HG02571 (cell line): ENCODE results near the gene VAV3.
A peak's percentile ranks its signal among the peaks of the same experiment; 100 is the strongest.

Experiments used
- ATAC-seq: cut with Tn5 transposase; IDR thresholded peaks from one replicate; pipeline ENCODE4 v1.9.1; 2021; ENCODE audit warnings: mild to moderate bottlenecking, moderate library complexity; ENCODE audit not compliant: unreplicated experiment

Gene VAV3

GRCh38 chr1:107975851-107976250 is 10.9 kb upstream of the VAV3 start:
- ATAC-seq: no peak

- no peak for ATAC-seq
Measured at GRCh38 chr1:107974090-107974489, 9.1 kb upstream of the VAV3 start.

- ATAC-seq: no peak
Measured at GRCh38 chr1:107972391-107973180, 7.6 kb upstream of the VAV3 start.

GRCh38 chr1:107966550-107966949 is 1.6 kb upstream of the VAV3 start:
- ATAC-seq: no peak

- ATAC-seq: no peak
Measured at GRCh38 chr1:107964336-107965109, 457 bp downstream of the VAV3 start.

GRCh38 chr1:107963601-107964335 is 1.2 kb downstream of the VAV3 start:
- ATAC-seq: peak; percentile 85

- no peak for ATAC-seq
Measured at GRCh38 chr1:107963008-107963407, 2.0 kb downstream of the VAV3 start.

- ATAC-seq: no peak
Measured at GRCh38 chr1:107954719-107955415, 10.1 kb downstream of the VAV3 start.

- ATAC-seq: no peak
Measured at GRCh38 chr1:107954126-107954525, 10.9 kb downstream of the VAV3 start.

GRCh38 chr1:107953556-107953955 is 11.4 kb downstream of the VAV3 start:
- ATAC-seq: no peak

- ATAC-seq: no peak
Measured at GRCh38 chr1:107952989-107953388, 12.0 kb downstream of the VAV3 start.

GRCh38 chr1:107950464-107950863 is 14.5 kb downstream of the VAV3 start:
- no peak for ATAC-seq

GRCh38 chr1:107949467-107950253 is 15.3 kb downstream of the VAV3 start:
- ATAC-seq: peak; percentile 69

GRCh38 chr1:107946794-107947193 is 18.2 kb downstream of the VAV3 start:
- no peak for ATAC-seq

GRCh38 chr1:107943694-107944093 is 21.3 kb downstream of the VAV3 start:
- no peak for ATAC-seq

GRCh38 chr1:107942814-107943213 is 22.2 kb downstream of the VAV3 start:
- ATAC-seq: no peak

GRCh38 chr1:107941531-107941930 is 23.4 kb downstream of the VAV3 start:
- no peak for ATAC-seq

GRCh38 chr1:107941123-107941522 is 23.9 kb downstream of the VAV3 start:
- ATAC-seq: no peak

- ATAC-seq: no peak
Measured at GRCh38 chr1:107940701-107941100, 24.3 kb downstream of the VAV3 start.

GRCh38 chr1:107940017-107940577 is 24.9 kb downstream of the VAV3 start:
- ATAC-seq: no peak
